ENCODE results near the gene KCNQ1OT1. TPM values are rescaled to one million over a fixed set of nuclear protein-coding genes. Genes with fewer than 3 reads are reported as not detected.

KCNQ1OT1 gene
- total and polyA plus RNA-seq, 4 donors, result 0.05 to 4.9 (median 0.61) TPM

- TF ChIP-seq EGR1 (IDR thresholded peaks at IDR 0.05; ENCODE audit: low read depth in 2 of 2) (no peak), SP1 (IDR thresholded peaks at IDR 0.05) (no peak), MAX (IDR thresholded peaks at IDR 0.05) (no peak), NR2F2 (IDR thresholded peaks at IDR 0.05) (no peak)
- TF ChIP-seq, protein P1, sequence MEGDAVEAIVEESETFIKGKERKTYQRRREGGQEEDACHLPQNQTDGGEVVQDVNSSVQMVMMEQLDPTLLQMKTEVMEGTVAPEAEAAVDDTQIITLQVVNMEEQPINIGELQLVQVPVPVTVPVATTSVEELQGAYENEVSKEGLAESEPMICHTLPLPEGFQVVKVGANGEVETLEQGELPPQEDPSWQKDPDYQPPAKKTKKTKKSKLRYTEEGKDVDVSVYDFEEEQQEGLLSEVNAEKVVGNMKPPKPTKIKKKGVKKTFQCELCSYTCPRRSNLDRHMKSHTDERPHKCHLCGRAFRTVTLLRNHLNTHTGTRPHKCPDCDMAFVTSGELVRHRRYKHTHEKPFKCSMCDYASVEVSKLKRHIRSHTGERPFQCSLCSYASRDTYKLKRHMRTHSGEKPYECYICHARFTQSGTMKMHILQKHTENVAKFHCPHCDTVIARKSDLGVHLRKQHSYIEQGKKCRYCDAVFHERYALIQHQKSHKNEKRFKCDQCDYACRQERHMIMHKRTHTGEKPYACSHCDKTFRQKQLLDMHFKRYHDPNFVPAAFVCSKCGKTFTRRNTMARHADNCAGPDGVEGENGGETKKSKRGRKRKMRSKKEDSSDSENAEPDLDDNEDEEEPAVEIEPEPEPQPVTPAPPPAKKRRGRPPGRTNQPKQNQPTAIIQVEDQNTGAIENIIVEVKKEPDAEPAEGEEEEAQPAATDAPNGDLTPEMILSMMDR (IDR thresholded peaks at IDR 0.05; ENCODE audit: low read depth, low read length, missing input control), result no peak
- Histone ChIP-seq H3K4me1 (ENCODE audit: control insufficient read depth in 4 of 4, insufficient read depth in 4 of 4, low read length in 3 of 4) (no peaks in the 10 kb centered on the region), H3K27me3 (ENCODE audit: control insufficient read depth in 4 of 4, insufficient read depth in 4 of 4, low read length in 3 of 4) (no peaks in the 10 kb centered on the region), H3K27ac (ENCODE audit: low read depth in 1 of 2, low read length in 2 of 2) (no peak overlapping the region), H3K9me3 (ENCODE audit: control insufficient read depth in 4 of 4, low read length in 3 of 4) (no peaks in the 10 kb centered on the region), H3K36me3 (ENCODE audit: control insufficient read depth in 4 of 4, insufficient read depth in 3 of 4, low read depth in 1 of 4, low read length in 3 of 4) (no peaks in the 10 kb centered on the region), H3K4me3 (ENCODE audit: low read depth in 1 of 3, low read length in 3 of 3) (no peak overlapping the region), H3K9ac (ENCODE audit: low read depth in 1 of 2, low read length in 2 of 2) (no peak overlapping the region)
- no peak for DNase-seq (ENCODE audit: low spot score)
- WGBS, result 73% methylated on average over 28 of the region's 28 CpGs
Observed at GRCh38 chr11:2563213-2564007, 136.4 kb downstream of the KCNQ1OT1 start.

DNA sequence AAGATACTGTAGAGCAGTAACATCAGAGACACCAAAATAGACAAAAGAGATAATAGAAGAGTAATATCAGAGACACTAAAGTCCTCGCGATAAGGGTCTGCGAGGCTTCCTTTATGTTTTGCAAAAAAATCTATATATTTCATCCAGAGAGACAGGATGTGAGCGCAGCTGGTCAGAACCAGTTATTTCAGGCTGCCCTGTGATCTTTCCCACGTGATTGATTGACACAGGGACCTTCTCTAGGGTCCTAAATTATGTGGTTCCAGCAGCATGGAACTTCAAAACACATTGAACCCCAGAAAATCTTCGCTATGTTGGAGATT lies 136.9 kb downstream of the KCNQ1OT1 start:
- no peaks in the 10 kb centered on the region for H3K4me1 ChIP-seq (ENCODE audit: control insufficient read depth in 4 of 4, insufficient read depth in 4 of 4, low read length in 3 of 4)
- 80% methylated on average over 6 of the region's 6 CpGs for WGBS
- H3K27ac ChIP-seq (ENCODE audit: low read depth in 1 of 2, low read length in 2 of 2), result no peak overlapping the region
- no peak overlapping the region for H3K9ac ChIP-seq (ENCODE audit: low read depth in 1 of 2, low read length in 2 of 2)
- no peaks in the 10 kb centered on the region for H3K27me3 ChIP-seq (ENCODE audit: control insufficient read depth in 4 of 4, insufficient read depth in 4 of 4, low read length in 3 of 4)
- TF ChIP-seq NR2F2 (IDR thresholded peaks at IDR 0.05), result no peak
- TF ChIP-seq RAD21 (IDR thresholded peaks at IDR 0.05), result no peak
- TF ChIP-seq HNF4G (IDR thresholded peaks at IDR 0.05), result no peak
- no peak for TF ChIP-seq TAF1 (conservative IDR thresholded peaks at IDR 0.05)
- TF ChIP-seq MAX (IDR thresholded peaks at IDR 0.05), result no peak
- TF ChIP-seq YY1 (IDR thresholded peaks at IDR 0.05), result no peak
- no peak for TF ChIP-seq RXRA (IDR thresholded peaks at IDR 0.05)
- TF ChIP-seq REST (IDR thresholded peaks at IDR 0.05), result no peak
- no peak for TF ChIP-seq FOXA2 (IDR thresholded peaks at IDR 0.05)
- TF ChIP-seq, protein P2, sequence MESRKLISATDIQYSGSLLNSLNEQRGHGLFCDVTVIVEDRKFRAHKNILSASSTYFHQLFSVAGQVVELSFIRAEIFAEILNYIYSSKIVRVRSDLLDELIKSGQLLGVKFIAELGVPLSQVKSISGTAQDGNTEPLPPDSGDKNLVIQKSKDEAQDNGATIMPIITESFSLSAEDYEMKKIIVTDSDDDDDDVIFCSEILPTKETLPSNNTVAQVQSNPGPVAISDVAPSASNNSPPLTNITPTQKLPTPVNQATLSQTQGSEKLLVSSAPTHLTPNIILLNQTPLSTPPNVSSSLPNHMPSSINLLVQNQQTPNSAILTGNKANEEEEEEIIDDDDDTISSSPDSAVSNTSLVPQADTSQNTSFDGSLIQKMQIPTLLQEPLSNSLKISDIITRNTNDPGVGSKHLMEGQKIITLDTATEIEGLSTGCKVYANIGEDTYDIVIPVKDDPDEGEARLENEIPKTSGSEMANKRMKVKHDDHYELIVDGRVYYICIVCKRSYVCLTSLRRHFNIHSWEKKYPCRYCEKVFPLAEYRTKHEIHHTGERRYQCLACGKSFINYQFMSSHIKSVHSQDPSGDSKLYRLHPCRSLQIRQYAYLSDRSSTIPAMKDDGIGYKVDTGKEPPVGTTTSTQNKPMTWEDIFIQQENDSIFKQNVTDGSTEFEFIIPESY (IDR thresholded peaks at IDR 0.05), result no peak
- TF ChIP-seq SP1 (IDR thresholded peaks at IDR 0.05), result no peak
- TF ChIP-seq GABPA (IDR thresholded peaks at IDR 0.05 in 1 of 2, conservative IDR thresholded peaks at IDR 0.05 in 1 of 2), result no peak
- TF ChIP-seq HNF4A (conservative IDR thresholded peaks at IDR 0.05), result no peak
- TF ChIP-seq, protein P3, sequence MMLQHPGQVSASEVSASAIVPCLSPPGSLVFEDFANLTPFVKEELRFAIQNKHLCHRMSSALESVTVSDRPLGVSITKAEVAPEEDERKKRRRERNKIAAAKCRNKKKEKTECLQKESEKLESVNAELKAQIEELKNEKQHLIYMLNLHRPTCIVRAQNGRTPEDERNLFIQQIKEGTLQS (IDR thresholded peaks at IDR 0.05), result no peak
- no peak for TF ChIP-seq JUND (IDR thresholded peaks at IDR 0.05)
- TF ChIP-seq, protein P1 (IDR thresholded peaks at IDR 0.05; ENCODE audit: low read depth, low read length, missing input control), result no peak
- TF ChIP-seq EGR1 (IDR thresholded peaks at IDR 0.05; ENCODE audit: low read depth in 2 of 2), result no peak
- TF ChIP-seq FOXA1 (IDR thresholded peaks at IDR 0.05), result no peak
- DNase-seq (ENCODE audit: low spot score), result no peak
- H3K4me3 ChIP-seq (ENCODE audit: low read depth in 1 of 3, low read length in 3 of 3), result no peak overlapping the region
- H3K36me3 ChIP-seq (ENCODE audit: control insufficient read depth in 4 of 4, insufficient read depth in 3 of 4, low read depth in 1 of 4, low read length in 3 of 4), result no peaks in the 10 kb centered on the region
- H3K9me3 ChIP-seq (ENCODE audit: control insufficient read depth in 4 of 4, low read length in 3 of 4), result no peaks in the 10 kb centered on the region
